Neuronal stem cell (in vitro differentiated cells): ENCODE measurements around the gene PNPLA7.
A peak's percentile ranks its signal among the peaks of the same experiment; 100 is the strongest.

Experiments
- DNase-seq: peaks from one replicate; pipeline ENCODE4 v3.0.0-alpha.2; 2013; ENCODE audit warnings: low spot score
- H2AFZ ChIP-seq: one replicate; pipeline ENCODE4 v1.6.1; 2013; ENCODE audit warnings: mild to moderate bottlenecking, low read length, inconsistent platforms
- H2AK5ac ChIP-seq: 2 replicates; pipeline ENCODE4 v1.6.1; 2013; ENCODE audit warnings: low read depth, mild to moderate bottlenecking, inconsistent platforms, low read length, moderate library complexity, mixed read lengths
- H2BK120ac ChIP-seq: 2 replicates; pipeline ENCODE4 v1.6.1; 2013; ENCODE audit warnings: low read depth, mild to moderate bottlenecking, inconsistent platforms, low read length, moderate library complexity, mixed read lengths
- H2BK12ac ChIP-seq: one replicate; pipeline ENCODE4 v1.6.1; 2013; ENCODE audit warnings: low read length, inconsistent platforms
- H2BK15ac ChIP-seq: 2 replicates; pipeline ENCODE4 v1.6.1; 2013; ENCODE audit warnings: mild to moderate bottlenecking, low read length, inconsistent platforms, mixed read lengths
- H2BK5ac ChIP-seq: one replicate; pipeline ENCODE4 v1.6.1; 2013; ENCODE audit warnings: inconsistent platforms, mild to moderate bottlenecking, low read length, moderate library complexity
- H3K14ac ChIP-seq: one replicate; pipeline ENCODE4 v1.6.1; 2013; ENCODE audit warnings: low read length, inconsistent platforms
- H3K18ac ChIP-seq: 2 replicates; pipeline ENCODE4 v1.6.1; 2013; ENCODE audit warnings: low read length, inconsistent platforms
- H3K23ac ChIP-seq: 2 replicates; pipeline ENCODE4 v1.6.1; 2013; ENCODE audit warnings: low read depth, mild to moderate bottlenecking, mixed read lengths, low read length, inconsistent platforms; ENCODE audit not compliant: poor library complexity
- H3K27ac ChIP-seq: replicated peaks from 3 replicates; pipeline ENCODE4 v1.5.1; 2013; ENCODE audit warnings: low read length, inconsistent platforms
- H3K27me3 ChIP-seq, 3 experiments: 2 replicates each; pipeline ENCODE4 v1.6.1; 2013; ENCODE audit warnings: low read length in 3 of 3, mild to moderate bottlenecking in 2 of 3, inconsistent platforms in 1 of 3, low read depth in 1 of 3, mixed read lengths in 1 of 3, moderate library complexity in 1 of 3; ENCODE audit not compliant: control insufficient read depth in 3 of 3, insufficient read depth in 3 of 3
- H3K36me3 ChIP-seq, 2 donors: replicated peaks in 1 of 2; 2 replicates each; pipeline ENCODE4 v1.6.1; 2013; ENCODE audit warnings: low read length in 2 of 2; ENCODE audit not compliant: control insufficient read depth in 2 of 2, insufficient read depth in 2 of 2
- H3K4ac ChIP-seq: 2 replicates; pipeline ENCODE4 v1.6.1; 2013; ENCODE audit warnings: inconsistent platforms, mild to moderate bottlenecking, low read length, moderate library complexity
- H3K4me1 ChIP-seq, 2 donors: 1 replicate in 1 of 2; 2 replicates in 1 of 2; pipeline ENCODE4 v1.6.1; 2013; ENCODE audit warnings: low read length in 2 of 2, low read depth in 1 of 2; ENCODE audit not compliant: control insufficient read depth in 2 of 2, insufficient read depth in 1 of 2
- H3K4me2 ChIP-seq: one replicate; pipeline ENCODE4 v1.6.1; 2013; ENCODE audit warnings: mild to moderate bottlenecking, low read length, inconsistent platforms; ENCODE audit not compliant: insufficient read depth, poor library complexity, severe bottlenecking
- H3K4me3 ChIP-seq, 2 donors: 2 replicates each; pipeline ENCODE4 v1.5.1; 2013; ENCODE audit warnings: low read length in 2 of 2, mild to moderate bottlenecking in 2 of 2, inconsistent platforms in 1 of 2, moderate library complexity in 1 of 2
- H3K79me1 ChIP-seq: one replicate; pipeline ENCODE4 v1.6.1; 2013; ENCODE audit warnings: low read depth, mild to moderate bottlenecking, inconsistent platforms, low read length, moderate library complexity
- H3K9ac ChIP-seq: one replicate; pipeline ENCODE4 v1.6.1; 2013; ENCODE audit warnings: mild to moderate bottlenecking, low read depth, low read length, inconsistent platforms; ENCODE audit not compliant: poor library complexity
- H3K9me3 ChIP-seq, 2 donors: replicated peaks in 1 of 2; 2 replicates each; pipeline versions ENCODE3 to v1.6.1; 2013; ENCODE audit warnings: low read length in 2 of 2, mild to moderate bottlenecking in 2 of 2, inconsistent platforms in 1 of 2, low read depth in 1 of 2, mixed read lengths in 1 of 2, moderate library complexity in 1 of 2; ENCODE audit not compliant: control insufficient read depth in 2 of 2, insufficient read depth in 1 of 2
- H4K8ac ChIP-seq: one replicate; pipeline ENCODE4 v1.6.1; 2013; ENCODE audit warnings: low read depth, mild to moderate bottlenecking, inconsistent platforms, low read length, moderate library complexity
- H4K91ac ChIP-seq: one replicate; pipeline ENCODE4 v1.6.1; 2013; ENCODE audit warnings: low read length, low read depth, mild to moderate bottlenecking, inconsistent platforms; ENCODE audit not compliant: poor library complexity
- WGBS, 2 donors: extraction: QIAGEN DNeasy Blood & Tissue Kit; methylation state at CpG; one replicate each; pipeline ENCODE4 v1.1.7; 2013; ENCODE audit warnings: missing lambda C conversion rate in 2 of 2, mixed read lengths in 1 of 2; ENCODE audit not compliant: insufficient read length in 2 of 2, insufficient replicate concordance in 1 of 2; ENCODE audit errors: extremely low coverage in 2 of 2; 5-methylcytosine and 5-hydroxymethylcytosine counted together

Gene PNPLA7

GRCh38 chr9:137547687-137548543 is 2.3 kb downstream of the PNPLA7 start:
- H2BK120ac ChIP-seq: no peak overlapping the region
- H2AFZ ChIP-seq: no peak overlapping the region
- H3K9ac ChIP-seq: no peak overlapping the region
- H3K27me3 ChIP-seq: no peaks in the 10 kb centered on the region
- WGBS, 2 donors: no CpG with 5 or more reads among the region's 23 CpGs
- no peak overlapping the region for H2BK12ac ChIP-seq
- no peak overlapping the region for H2AK5ac ChIP-seq
- no peak overlapping the region for H3K18ac ChIP-seq
- peaks cover 7 to 13% of the 10 kb centered on the region in 2 donors for H3K9me3 ChIP-seq
- no peak overlapping the region for H3K4ac ChIP-seq
- no peak overlapping the region for H3K4me2 ChIP-seq
- peak overlapping the region; percentile 67 for H2BK15ac ChIP-seq
- H4K91ac ChIP-seq: no peak overlapping the region
- no peak for DNase-seq
- peaks cover 0 to 6% of the 10 kb centered on the region in 2 donors for H3K36me3 ChIP-seq
- peaks cover 5% of the 10 kb centered on the region for H3K79me1 ChIP-seq
- peak overlapping the region in 1 of 2 donors; percentile 35 for H3K4me3 ChIP-seq
- H3K4me1 ChIP-seq: peaks cover 6 to 13% of the 10 kb centered on the region in 2 donors
- no peak overlapping the region for H2BK5ac ChIP-seq
- H3K14ac ChIP-seq: no peak overlapping the region
- H4K8ac ChIP-seq: no peak overlapping the region
- H3K23ac ChIP-seq: no peak overlapping the region
- no peak overlapping the region for H3K27ac ChIP-seq

- peaks cover 5% of the 10 kb centered on the region for H3K79me1 ChIP-seq
- H3K4me2 ChIP-seq: no peak overlapping the region
- no peak overlapping the region for H3K4me3 ChIP-seq
- no peak overlapping the region for H2BK120ac ChIP-seq
- no peaks in the 10 kb centered on the region for H3K27me3 ChIP-seq
- H3K23ac ChIP-seq: no peak overlapping the region
- H3K27ac ChIP-seq: no peak overlapping the region
- no peak overlapping the region for H2BK15ac ChIP-seq
- no peak overlapping the region for H2BK5ac ChIP-seq
- H2AK5ac ChIP-seq: no peak overlapping the region
- H3K18ac ChIP-seq: no peak overlapping the region
- peaks cover 7 to 13% of the 10 kb centered on the region in 2 donors for H3K4me1 ChIP-seq
- no peak overlapping the region for H2BK12ac ChIP-seq
- WGBS, 2 donors: no CpG with 5 or more reads among the region's 10 CpGs
- H3K9me3 ChIP-seq: peaks cover 7 to 13% of the 10 kb centered on the region in 2 donors
- H4K91ac ChIP-seq: no peak overlapping the region
- DNase-seq: no peak
- no peak overlapping the region for H3K4ac ChIP-seq
- no peak overlapping the region for H3K14ac ChIP-seq
- no peak overlapping the region for H3K9ac ChIP-seq
- peak overlapping the region; percentile 6 for H4K8ac ChIP-seq
- no peak overlapping the region for H2AFZ ChIP-seq
- H3K36me3 ChIP-seq: no peaks in the 10 kb centered on the region
Measured at GRCh38 chr9:137545123-137545522, 5.1 kb downstream of the PNPLA7 start.

GRCh38 chr9:137544176-137544760 is 5.9 kb downstream of the PNPLA7 start:
- Histone ChIP-seq H3K9me3 (peaks cover 7 to 13% of the 10 kb centered on the region in 2 donors), H3K4ac (no peak overlapping the region), H3K4me1 (peaks cover 3 to 7% of the 10 kb centered on the region in 2 donors), H3K36me3 (no peaks in the 10 kb centered on the region), H3K9ac (no peak overlapping the region), H3K79me1 (peaks cover 3% of the 10 kb centered on the region), H3K27ac (no peak overlapping the region), H3K27me3 (no peaks in the 10 kb centered on the region), H2BK12ac (no peak overlapping the region), H2BK15ac (no peak overlapping the region), H2BK120ac (no peak overlapping the region), H2AK5ac (peak overlapping the region; percentile 74), H4K8ac (no peak overlapping the region), H3K4me2 (no peak overlapping the region), H3K23ac (peak overlapping the region; percentile 44), H3K18ac (no peak overlapping the region), H4K91ac (no peak overlapping the region), H3K4me3 (no peak overlapping the region), H2AFZ (no peak overlapping the region), H3K14ac (no peak overlapping the region), H2BK5ac (no peak overlapping the region)
- DNase-seq: no peak
- no CpG with 5 or more reads among the region's 12 CpGs for WGBS, 2 donors

GRCh38 chr9:137543237-137543963 is 6.8 kb downstream of the PNPLA7 start:
- Histone ChIP-seq H2AFZ (no peak overlapping the region), H3K4me3 (no peak overlapping the region), H2BK5ac (peak overlapping the region; percentile 75), H3K18ac (no peak overlapping the region), H2BK120ac (no peak overlapping the region), H3K79me1 (peaks cover 3% of the 10 kb centered on the region), H2BK15ac (peak overlapping the region; percentile 75), H3K9me3 (peaks cover 7 to 13% of the 10 kb centered on the region in 2 donors), H4K8ac (no peak overlapping the region), H2BK12ac (no peak overlapping the region), H3K27me3 (no peaks in the 10 kb centered on the region), H3K4ac (no peak overlapping the region), H3K9ac (no peak overlapping the region), H3K4me2 (no peak overlapping the region), H3K14ac (no peak overlapping the region), H2AK5ac (peak overlapping the region; percentile 74), H3K27ac (no peak overlapping the region), H3K23ac (no peak overlapping the region), H3K36me3 (no peaks in the 10 kb centered on the region), H4K91ac (no peak overlapping the region), H3K4me1 (peaks cover 3 to 7% of the 10 kb centered on the region in 2 donors)
- no peak for DNase-seq
- no CpG with 5 or more reads among the region's 25 CpGs for WGBS, 2 donors
